CD1c-positive myeloid dendritic cell (primary cell): ENCODE measurements around the gene MGLL.

ENCODE experiments used
- DNase-seq: peaks from one replicate; pipeline ENCODE4 v3.0.0-alpha.2; 2016; ENCODE audit errors: extremely low spot score

The MGLL gene

DNA sequence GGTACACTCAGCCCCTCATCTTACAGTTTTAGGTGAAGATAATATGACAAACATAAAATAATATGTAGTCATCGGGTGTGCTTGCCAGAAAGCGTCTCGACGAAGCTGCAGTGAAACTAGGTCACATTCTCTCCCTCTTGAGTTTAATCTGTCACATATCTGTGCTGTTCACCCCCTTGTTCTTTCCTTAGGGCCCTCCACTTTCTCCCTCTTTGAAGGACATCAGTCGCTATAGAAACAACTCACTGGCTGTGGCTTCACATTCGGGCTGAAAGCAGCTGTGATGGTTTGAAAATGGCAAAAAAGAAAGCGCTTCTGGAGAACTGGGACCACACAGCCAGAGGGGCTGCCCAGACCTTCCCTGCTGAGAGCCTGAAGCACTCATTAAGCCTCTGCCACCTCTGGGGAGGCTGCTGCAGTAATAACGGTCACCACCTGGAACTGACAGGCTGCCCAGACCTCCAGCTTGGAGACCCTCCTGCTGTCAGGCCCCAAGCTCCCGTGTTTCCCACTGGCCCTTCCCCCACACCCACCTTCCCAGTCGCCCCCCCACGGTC lies 99.2 kb downstream of the MGLL start:
- DNase-seq: no peak

- no peak for DNase-seq
Observed at GRCh38 chr3:127722091-127722784, 100.1 kb downstream of the MGLL start.

- no peak for DNase-seq
Observed at GRCh38 chr3:127720985-127721935, 101.1 kb downstream of the MGLL start.

DNA sequence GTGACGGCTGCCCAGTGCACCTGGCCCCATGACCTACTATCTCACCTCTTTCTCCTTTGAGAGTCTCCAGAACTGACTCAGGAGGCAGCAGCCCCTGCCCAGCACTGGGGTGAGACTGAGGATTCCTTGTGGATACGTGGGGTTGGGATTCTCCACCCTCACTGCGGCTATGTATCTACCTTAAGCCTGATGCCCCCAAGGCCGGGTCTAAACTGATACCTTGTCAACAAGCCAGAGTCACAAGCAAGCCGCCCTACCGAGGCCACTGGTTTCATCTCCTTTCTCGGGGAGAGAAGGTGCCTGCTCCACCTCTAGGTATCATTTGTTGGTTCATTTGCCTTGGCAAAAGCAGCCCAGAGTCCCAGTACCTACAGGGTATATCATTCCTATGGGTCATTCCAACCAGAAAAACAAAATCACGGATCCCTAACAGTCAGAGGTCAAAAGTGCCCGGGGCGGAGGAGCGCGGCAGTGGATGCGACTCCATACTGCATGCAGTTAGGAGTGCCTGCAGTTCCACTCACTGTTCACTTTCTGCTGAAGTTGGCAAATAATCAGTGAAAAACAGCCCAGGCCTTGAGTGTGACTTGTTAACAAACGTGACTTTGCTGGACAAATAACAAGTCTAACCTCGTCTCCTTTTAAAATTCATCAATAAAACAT lies 102.0 kb downstream of the MGLL start:
- DNase-seq: no peak

- no peak for DNase-seq
Observed at GRCh38 chr3:127719369-127719768, 102.9 kb downstream of the MGLL start.

- DNase-seq: no peak
Observed at GRCh38 chr3:127718916-127719290, 103.4 kb downstream of the MGLL start.

GRCh38 chr3:127718245-127718915 lies 103.9 kb downstream of the MGLL start:
- no peak for DNase-seq

DNA sequence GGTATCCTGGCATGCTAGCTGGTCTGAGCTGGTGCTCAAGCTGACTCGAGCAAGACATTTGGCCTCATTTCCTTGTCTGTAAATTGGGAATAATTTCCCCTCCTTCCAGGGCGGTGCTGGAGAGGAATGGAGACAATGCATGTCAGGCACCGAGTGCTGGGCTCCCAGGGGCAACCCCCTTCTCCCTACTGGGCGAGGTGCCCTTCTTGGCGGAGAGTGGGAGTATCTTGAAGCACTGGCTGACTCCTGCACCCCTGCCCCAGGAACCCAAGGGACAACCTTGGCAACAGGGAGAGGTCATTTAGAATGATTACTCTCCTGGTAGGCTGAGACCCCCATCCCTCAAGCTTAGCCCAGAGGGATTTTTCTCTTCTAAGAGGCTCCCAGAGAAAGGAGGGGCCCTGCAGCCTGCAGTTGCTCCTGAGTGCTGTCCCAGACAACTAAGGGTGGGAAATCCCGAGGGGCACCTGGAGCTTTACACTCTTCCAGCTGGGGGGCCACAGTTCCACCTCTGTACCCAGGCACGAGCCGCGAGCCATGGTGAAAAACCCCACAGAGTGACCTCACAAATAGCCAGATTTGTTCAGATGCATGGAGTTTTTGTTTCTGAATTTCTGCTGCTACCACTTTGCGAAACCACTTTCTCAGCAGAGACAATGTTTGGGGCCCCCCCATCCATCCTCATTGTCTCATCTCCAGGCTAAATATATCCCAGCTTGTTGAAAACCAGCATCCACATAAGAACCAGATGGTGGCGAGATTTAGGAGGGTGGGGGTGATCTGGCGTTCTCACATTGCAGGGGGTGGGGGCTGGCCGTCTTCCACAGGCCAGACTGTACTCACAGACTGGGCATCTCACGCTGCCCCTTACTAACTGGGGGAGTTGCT lies 104.7 kb downstream of the MGLL start:
- DNase-seq: no peak

DNA sequence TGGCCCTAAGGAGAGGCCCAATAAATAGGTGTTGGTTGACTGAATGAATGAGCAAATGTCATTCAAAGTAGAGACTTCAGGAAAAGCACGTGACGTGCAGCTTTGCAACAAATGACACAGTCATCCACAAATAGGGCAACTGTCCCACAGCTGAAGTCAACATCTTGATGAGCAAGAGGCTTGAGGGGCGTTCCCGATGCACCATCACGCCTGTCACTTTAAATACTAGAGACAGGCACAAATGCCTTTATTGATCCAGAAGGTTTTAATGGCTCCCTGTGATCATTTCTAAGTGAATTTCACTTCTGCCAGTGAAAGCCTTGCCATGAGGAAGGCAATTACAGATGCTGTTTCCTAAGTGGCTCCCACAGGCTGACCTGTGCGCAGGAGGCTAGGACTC lies 105.9 kb downstream of the MGLL start:
- DNase-seq: no peak

GRCh38 chr3:127715532-127715931 lies 106.8 kb downstream of the MGLL start:
- DNase-seq: peak; percentile 24

- DNase-seq: no peak
Observed at GRCh38 chr3:127714866-127715265, 107.4 kb downstream of the MGLL start.

- no peak for DNase-seq
Observed at GRCh38 chr3:127714125-127714571, 108.2 kb downstream of the MGLL start.

- DNase-seq: no peak
Observed at GRCh38 chr3:127712881-127713771, 109.2 kb downstream of the MGLL start.

- DNase-seq: no peak
Observed at GRCh38 chr3:127712461-127712860, 109.9 kb downstream of the MGLL start.

- DNase-seq: no peak
Observed at GRCh38 chr3:127711896-127712295, 110.4 kb downstream of the MGLL start.

GRCh38 chr3:127711021-127711695 lies 111.2 kb downstream of the MGLL start:
- no peak for DNase-seq

DNA sequence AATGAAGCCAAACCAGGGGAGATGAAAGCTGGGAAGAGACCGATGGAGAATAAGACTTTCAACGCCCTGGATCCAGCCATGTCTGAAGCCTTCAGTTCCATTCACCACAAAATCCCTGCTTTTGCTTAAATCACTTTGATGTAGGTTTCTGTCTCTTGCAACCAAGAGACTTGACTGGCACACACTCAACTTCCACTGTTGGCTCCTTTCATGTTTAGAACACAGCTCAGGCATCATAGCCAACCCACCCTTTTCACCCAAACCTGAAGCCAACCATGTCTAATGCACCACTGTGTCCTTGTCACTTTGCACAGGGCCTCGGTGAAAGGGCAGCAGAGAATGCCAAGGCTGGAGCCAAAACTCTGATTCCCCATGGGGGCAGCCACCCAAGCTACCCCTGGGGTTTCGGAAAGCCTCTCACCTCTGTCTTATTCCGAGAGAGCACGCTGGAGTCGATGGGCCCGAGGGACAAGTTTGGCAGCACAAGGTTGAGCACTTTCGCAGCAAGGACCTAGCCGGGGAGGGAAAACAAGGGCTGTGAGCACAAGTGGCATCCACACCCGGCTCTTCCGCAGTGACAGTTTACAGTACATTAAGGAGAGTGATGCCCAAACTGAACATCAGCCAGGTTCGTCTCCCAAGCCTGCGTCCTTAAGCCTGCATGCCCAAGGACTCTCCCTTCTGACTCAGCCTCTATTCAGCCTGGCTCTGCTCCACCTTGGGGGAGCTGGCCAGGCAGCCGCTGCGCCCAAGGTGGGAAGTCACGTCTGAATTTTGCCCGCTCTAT lies 112.0 kb downstream of the MGLL start:
- DNase-seq: no peak
